GM23338 (cell line): ENCODE data around the gene OPTC. TPM values are rescaled to one million over a fixed set of nuclear protein-coding genes. Genes with fewer than 3 reads are reported as not detected.
"Not testable (repeated sequence)": the region's sequence is repeated elsewhere in the genome, so short reads cannot be mapped to it uniquely, and the experiment has no call there.

Source experiments
- ATAC-seq: fragments of 200-7000 bp; cut with Tn5 transposase; 3 replicates; pipeline ENCODE4 v1.9.1; 2020
- DNase-seq: peaks from one replicate; pipeline ENCODE4 v3.0.0-alpha.2; 2015; ENCODE audit warnings: low spot score
- H2AFZ ChIP-seq: fragments of 200-600 bp; sonication (generic); 2 replicates; pipeline ENCODE4 v1.8.0; 2016; ENCODE audit warnings: antibody characterized with exemption, mild to moderate bottlenecking, moderate library complexity
- H3F3A ChIP-seq: fragments of 200-600 bp; sonication (generic); replicated peaks from 2 replicates; pipeline ENCODE4 v1.8.0; 2017; ENCODE audit warnings: antibody characterized with exemption, mixed run types, low read depth
- H3K27ac ChIP-seq: fragments of 200-600 bp; sonication (generic); 2 replicates; pipeline ENCODE4 v1.6.1; 2016; ENCODE audit warnings: low read depth
- H3K27me3 ChIP-seq: fragments of 200-600 bp; sonication (generic); 2 replicates; pipeline ENCODE4 v1.8.0; 2016; ENCODE audit warnings: mild to moderate bottlenecking, mixed run types, moderate library complexity; ENCODE audit not compliant: insufficient read depth
- H3K36me3 ChIP-seq: fragments of 200-600 bp; sonication (generic); 2 replicates; pipeline ENCODE4 v1.8.0; 2016; ENCODE audit warnings: mild to moderate bottlenecking; ENCODE audit not compliant: insufficient read depth
- H3K4me1 ChIP-seq: fragments of 200-600 bp; sonication (generic); 2 replicates; pipeline ENCODE4 v1.8.0; 2016; ENCODE audit warnings: mild to moderate bottlenecking, moderate library complexity; ENCODE audit not compliant: insufficient read depth
- H3K4me2 ChIP-seq: fragments of 200-600 bp; sonication (generic); 2 replicates; pipeline ENCODE4 v1.7.1; 2017; ENCODE audit warnings: mixed run types
- H3K4me3 ChIP-seq: fragments of 200-600 bp; sonication (generic); 2 replicates; pipeline ENCODE4 v1.6.1; 2016; ENCODE audit warnings: mixed run types
- H3K79me2 ChIP-seq: fragments of 200-600 bp; sonication (generic); replicated peaks from 2 replicates; pipeline ENCODE4 v1.8.0; 2017; ENCODE audit warnings: mild to moderate bottlenecking; ENCODE audit not compliant: insufficient read depth
- H3K9me2 ChIP-seq: fragments of 200-600 bp; sonication (generic); 2 replicates; pipeline ENCODE4 v1.8.0; 2017; ENCODE audit not compliant: insufficient read depth
- H4K20me1 ChIP-seq: fragments of 200-600 bp; sonication (generic); replicated peaks from 2 replicates; pipeline ENCODE4 v1.8.0; 2017; ENCODE audit warnings: mild to moderate bottlenecking; ENCODE audit not compliant: insufficient read depth
- H3K27ac Mint-ChIP-seq: 2 replicates; pipeline ENCODE4 v1.8.0; 2020; ENCODE audit warnings: inconsistent platforms, mild to moderate bottlenecking, moderate library complexity, mixed read lengths
- H3K27me3 Mint-ChIP-seq: 3 replicates; pipeline ENCODE4 v1.8.0; 2022; ENCODE audit warnings: low read depth, mild to moderate bottlenecking, moderate library complexity, mixed read lengths, inconsistent platforms; ENCODE audit not compliant: insufficient read depth, poor library complexity
- H3K36me3 Mint-ChIP-seq: 3 replicates; pipeline ENCODE4 v1.8.0; 2021; ENCODE audit warnings: low read depth, mild to moderate bottlenecking, inconsistent platforms, moderate library complexity, mixed read lengths
- H3K4me1 Mint-ChIP-seq: 3 replicates; pipeline ENCODE4 v1.8.0; 2020; ENCODE audit warnings: mild to moderate bottlenecking, inconsistent platforms, mixed read lengths
- H3K4me3 Mint-ChIP-seq: 3 replicates; pipeline ENCODE4 v1.8.0; 2021; ENCODE audit warnings: moderate library complexity, mild to moderate bottlenecking, inconsistent platforms, mixed read lengths
- H3K9me3 Mint-ChIP-seq: 3 replicates; pipeline ENCODE4 v1.8.0; 2020; ENCODE audit warnings: moderate library complexity, mild to moderate bottlenecking, inconsistent platforms, mixed read lengths
- NANOG ChIP-seq: IDR thresholded peaks from 2 replicates; pipeline ENCODE4 v1.6.1; 2016; ENCODE audit warnings: antibody characterized with exemption, borderline replicate concordance
- STAT1 ChIP-seq: IDR thresholded peaks from one replicate; pipeline ENCODE4 v1.6.1; 2016; ENCODE audit warnings: antibody characterized with exemption; ENCODE audit not compliant: unreplicated experiment
- polyA plus RNA-seq: library from polyadenylated mRNA; unstranded; fragments of >200 nt; fragmentation: Nextera tagmentation; extraction: Ambion mirVana; gene quantifications from 2 replicates; pipeline ENCODE4 v1.2.1, GENCODE V29; 2016
- total RNA-seq: library from RNA; depleted of rRNA; stranded (reverse); fragments of >200 nt; shearing (Covaris generic); gene quantifications from 2 replicates; pipeline ENCODE4 v1.2.3, GENCODE V29; 2014
- TF ChIP-seq, protein P1 (sequence below): IDR thresholded peaks from one replicate; pipeline ENCODE4 v1.6.1; 2018; ENCODE audit warnings: antibody characterized with exemption; ENCODE audit not compliant: unreplicated experiment
- TF ChIP-seq, protein P2 (sequence below): fragments of 250-450 bp; sonication (Bioruptor Pico); IDR thresholded peaks from 2 replicates; pipeline ENCODE4 v1.5.0; 2020; ENCODE audit warnings: mild to moderate bottlenecking, moderate library complexity

Gene OPTC
- total and polyA plus RNA-seq, 2 experiments from 2014 or later, result 0.50 to 1.0 TPM

DNA sequence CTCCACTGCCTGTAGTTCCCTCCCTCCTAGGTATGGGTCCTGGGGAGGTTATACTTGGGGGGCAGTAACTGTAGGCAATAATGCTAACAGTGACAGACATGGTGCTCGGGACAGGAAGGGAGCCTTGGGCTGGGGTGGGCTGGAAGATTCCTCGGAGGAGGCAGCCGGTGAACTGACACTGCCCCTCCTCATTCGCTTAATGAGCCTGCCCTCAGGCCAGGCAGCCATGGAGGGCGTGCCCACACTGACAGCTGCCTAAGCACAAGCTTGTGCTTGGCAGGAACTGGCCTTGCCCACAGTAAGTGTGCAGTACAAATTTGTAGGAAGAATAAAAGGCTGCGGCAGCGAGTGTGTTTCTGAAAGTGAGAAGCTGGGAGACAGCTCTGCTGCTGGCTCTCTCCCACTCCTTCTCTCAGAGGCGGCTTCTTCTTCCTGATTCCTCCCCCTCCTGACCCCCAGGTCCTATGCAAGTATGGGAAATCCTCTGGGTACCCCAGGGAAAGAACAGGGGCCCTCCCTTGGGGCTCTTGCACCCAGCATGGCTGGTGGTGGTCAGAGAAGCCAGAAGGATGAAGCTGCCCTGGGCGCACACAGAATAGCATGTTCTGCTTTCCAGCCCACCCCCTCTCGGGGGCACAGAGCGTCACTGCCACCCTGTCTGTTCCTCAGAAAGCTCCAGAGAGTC lies 23.6 kb downstream of the OPTC start (continued):
- TF ChIP-seq, protein P1, sequence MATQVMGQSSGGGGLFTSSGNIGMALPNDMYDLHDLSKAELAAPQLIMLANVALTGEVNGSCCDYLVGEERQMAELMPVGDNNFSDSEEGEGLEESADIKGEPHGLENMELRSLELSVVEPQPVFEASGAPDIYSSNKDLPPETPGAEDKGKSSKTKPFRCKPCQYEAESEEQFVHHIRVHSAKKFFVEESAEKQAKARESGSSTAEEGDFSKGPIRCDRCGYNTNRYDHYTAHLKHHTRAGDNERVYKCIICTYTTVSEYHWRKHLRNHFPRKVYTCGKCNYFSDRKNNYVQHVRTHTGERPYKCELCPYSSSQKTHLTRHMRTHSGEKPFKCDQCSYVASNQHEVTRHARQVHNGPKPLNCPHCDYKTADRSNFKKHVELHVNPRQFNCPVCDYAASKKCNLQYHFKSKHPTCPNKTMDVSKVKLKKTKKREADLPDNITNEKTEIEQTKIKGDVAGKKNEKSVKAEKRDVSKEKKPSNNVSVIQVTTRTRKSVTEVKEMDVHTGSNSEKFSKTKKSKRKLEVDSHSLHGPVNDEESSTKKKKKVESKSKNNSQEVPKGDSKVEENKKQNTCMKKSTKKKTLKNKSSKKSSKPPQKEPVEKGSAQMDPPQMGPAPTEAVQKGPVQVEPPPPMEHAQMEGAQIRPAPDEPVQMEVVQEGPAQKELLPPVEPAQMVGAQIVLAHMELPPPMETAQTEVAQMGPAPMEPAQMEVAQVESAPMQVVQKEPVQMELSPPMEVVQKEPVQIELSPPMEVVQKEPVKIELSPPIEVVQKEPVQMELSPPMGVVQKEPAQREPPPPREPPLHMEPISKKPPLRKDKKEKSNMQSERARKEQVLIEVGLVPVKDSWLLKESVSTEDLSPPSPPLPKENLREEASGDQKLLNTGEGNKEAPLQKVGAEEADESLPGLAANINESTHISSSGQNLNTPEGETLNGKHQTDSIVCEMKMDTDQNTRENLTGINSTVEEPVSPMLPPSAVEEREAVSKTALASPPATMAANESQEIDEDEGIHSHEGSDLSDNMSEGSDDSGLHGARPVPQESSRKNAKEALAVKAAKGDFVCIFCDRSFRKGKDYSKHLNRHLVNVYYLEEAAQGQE, result no peak
- TF ChIP-seq, protein P2, sequence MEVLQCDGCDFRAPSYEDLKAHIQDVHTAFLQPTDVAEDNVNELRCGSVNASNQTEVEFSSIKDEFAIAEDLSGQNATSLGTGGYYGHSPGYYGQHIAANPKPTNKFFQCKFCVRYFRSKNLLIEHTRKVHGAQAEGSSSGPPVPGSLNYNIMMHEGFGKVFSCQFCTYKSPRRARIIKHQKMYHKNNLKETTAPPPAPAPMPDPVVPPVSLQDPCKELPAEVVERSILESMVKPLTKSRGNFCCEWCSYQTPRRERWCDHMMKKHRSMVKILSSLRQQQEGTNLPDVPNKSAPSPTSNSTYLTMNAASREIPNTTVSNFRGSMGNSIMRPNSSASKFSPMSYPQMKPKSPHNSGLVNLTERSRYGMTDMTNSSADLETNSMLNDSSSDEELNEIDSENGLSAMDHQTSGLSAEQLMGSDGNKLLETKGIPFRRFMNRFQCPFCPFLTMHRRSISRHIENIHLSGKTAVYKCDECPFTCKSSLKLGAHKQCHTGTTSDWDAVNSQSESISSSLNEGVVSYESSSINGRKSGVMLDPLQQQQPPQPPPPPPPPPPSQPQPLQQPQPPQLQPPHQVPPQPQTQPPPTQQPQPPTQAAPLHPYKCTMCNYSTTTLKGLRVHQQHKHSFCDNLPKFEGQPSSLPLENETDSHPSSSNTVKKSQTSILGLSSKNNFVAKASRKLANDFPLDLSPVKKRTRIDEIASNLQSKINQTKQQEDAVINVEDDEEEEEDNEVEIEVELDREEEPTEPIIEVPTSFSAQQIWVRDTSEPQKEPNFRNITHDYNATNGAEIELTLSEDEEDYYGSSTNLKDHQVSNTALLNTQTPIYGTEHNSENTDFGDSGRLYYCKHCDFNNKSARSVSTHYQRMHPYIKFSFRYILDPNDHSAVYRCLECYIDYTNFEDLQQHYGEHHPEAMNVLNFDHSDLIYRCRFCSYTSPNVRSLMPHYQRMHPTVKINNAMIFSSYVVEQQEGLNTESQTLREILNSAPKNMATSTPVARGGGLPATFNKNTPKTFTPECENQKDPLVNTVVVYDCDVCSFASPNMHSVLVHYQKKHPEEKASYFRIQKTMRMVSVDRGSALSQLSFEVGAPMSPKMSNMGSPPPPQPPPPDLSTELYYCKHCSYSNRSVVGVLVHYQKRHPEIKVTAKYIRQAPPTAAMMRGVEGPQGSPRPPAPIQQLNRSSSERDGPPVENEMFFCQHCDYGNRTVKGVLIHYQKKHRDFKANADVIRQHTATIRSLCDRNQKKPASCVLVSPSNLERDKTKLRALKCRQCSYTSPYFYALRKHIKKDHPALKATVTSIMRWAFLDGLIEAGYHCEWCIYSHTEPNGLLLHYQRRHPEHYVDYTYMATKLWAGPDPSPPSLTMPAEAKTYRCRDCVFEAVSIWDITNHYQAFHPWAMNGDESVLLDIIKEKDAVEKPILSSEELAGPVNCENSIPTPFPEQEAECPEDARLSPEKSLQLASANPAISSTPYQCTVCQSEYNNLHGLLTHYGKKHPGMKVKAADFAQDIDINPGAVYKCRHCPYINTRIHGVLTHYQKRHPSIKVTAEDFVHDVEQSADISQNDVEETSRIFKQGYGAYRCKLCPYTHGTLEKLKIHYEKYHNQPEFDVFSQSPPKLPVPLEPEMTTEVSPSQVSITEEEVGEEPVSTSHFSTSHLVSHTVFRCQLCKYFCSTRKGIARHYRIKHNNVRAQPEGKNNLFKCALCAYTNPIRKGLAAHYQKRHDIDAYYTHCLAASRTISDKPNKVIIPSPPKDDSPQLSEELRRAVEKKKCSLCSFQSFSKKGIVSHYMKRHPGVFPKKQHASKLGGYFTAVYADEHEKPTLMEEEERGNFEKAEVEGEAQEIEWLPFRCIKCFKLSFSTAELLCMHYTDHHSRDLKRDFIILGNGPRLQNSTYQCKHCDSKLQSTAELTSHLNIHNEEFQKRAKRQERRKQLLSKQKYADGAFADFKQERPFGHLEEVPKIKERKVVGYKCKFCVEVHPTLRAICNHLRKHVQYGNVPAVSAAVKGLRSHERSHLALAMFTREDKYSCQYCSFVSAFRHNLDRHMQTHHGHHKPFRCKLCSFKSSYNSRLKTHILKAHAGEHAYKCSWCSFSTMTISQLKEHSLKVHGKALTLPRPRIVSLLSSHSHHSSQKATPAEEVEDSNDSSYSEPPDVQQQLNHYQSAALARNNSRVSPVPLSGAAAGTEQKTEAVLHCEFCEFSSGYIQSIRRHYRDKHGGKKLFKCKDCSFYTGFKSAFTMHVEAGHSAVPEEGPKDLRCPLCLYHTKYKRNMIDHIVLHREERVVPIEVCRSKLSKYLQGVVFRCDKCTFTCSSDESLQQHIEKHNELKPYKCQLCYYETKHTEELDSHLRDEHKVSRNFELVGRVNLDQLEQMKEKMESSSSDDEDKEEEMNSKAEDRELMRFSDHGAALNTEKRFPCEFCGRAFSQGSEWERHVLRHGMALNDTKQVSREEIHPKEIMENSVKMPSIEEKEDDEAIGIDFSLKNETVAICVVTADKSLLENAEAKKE (CRISPR knock-in tag), result no peak
- no peak for TF ChIP-seq NANOG
- TF ChIP-seq STAT1, result no peak

DNA sequence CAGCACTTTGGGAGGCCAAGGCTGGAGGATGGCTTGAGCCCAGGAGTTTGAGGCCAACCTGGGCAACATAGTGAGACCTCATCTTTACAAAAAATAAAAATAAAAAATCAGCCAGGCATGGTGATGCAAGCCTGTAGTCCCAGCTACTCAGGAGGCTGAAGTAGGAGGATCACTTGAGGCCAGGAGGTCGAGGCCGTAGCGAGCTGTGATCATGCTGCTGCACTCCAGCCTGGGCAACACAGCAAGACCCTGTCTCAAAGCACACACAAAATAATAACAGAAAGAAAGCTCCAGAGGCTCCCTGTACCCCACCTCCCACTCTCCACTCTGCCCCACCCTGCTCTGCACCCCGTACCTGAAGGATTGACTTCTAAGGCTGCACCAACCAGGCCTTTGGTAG lies 24.2 kb downstream of the OPTC start:
- H3K36me3 ChIP-seq, DNase-seq, H3K27ac Mint-ChIP-seq, H4K20me1 ChIP-seq, H3K27ac ChIP-seq, H3K79me2 ChIP-seq, H3K36me3 Mint-ChIP-seq, ATAC-seq, H3K9me3 Mint-ChIP-seq, H2AFZ ChIP-seq, H3K9me2 ChIP-seq, H3K4me3 Mint-ChIP-seq, H3F3A ChIP-seq, H3K4me3 ChIP-seq: not testable (repeated sequence)
- Mint-ChIP-seq H3K4me1 (peaks cover 77% of the 10 kb centered on the region), H3K27me3 (peaks cover 85% of the 10 kb centered on the region)
- H3K4me1 ChIP-seq, result peaks cover 62% of the 10 kb centered on the region
- peak overlapping the region; percentile 78 for H3K4me2 ChIP-seq
- H3K27me3 ChIP-seq, result peaks cover 86% of the 10 kb centered on the region
